Stimulated activated CD8-positive, alpha-beta memory T cell treated with anti-CD3 and anti-CD28 coated beads, Interleukin-15, amount 100 ng/mL, for 1 hour (primary cell): ENCODE results near the gene LIMS2.

Experiments
- DNase-seq: peaks from one replicate; pipeline ENCODE4 v3.0.0-alpha.2; 2020; ENCODE audit warnings: low read depth

LIMS2 gene

GRCh38 chr2:127597984-127598380 lies 77.3 kb downstream of the LIMS2 start:
- no peak for DNase-seq

DNA sequence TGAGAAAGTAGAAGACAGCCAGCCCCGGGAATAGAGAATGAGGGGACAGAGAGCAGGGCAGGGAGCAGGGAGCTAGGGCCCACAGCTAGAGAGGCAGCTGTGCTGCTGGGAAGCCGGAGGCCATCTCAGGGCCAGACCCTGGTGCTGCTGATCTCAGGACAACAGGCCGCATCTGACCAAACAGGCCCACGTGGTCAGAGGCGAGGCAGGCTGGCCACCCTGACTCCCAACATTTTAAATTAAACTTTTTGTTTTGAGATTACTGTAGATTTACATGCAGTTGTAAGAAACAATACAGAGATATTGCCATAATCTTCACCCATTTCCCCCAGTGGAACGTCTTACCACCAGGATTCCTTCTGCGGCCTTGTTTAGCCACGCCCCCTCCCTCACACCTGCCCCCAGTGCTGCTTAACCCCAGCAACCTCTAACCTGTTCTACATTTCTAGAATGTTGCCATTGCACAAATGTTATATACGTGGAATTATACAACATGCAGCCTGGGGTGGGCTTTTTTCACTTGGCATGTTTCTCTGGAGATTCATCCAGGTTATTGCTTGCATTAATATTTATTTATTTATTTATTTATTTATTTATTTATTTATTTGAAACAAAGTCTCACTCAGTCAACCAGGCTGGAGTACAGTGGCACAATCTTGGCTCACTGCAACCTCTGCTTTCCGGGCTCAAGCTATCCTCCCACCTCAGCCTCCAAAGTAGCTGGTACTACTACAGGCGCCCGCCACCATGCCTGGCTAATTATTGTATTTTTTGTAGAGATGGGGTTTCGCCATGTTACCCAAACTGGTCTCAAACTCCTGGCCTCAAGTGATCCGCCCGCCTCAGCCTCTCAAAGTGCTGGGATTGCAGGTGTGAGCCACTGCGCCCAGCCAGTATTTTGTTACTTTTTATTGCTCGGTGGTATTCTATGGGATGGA lies 78.0 kb downstream of the LIMS2 start:
- no peak for DNase-seq

- no peak for DNase-seq
These were observed 78.9 kb downstream of the LIMS2 start for GRCh38 chr2:127596311-127597045.

DNA sequence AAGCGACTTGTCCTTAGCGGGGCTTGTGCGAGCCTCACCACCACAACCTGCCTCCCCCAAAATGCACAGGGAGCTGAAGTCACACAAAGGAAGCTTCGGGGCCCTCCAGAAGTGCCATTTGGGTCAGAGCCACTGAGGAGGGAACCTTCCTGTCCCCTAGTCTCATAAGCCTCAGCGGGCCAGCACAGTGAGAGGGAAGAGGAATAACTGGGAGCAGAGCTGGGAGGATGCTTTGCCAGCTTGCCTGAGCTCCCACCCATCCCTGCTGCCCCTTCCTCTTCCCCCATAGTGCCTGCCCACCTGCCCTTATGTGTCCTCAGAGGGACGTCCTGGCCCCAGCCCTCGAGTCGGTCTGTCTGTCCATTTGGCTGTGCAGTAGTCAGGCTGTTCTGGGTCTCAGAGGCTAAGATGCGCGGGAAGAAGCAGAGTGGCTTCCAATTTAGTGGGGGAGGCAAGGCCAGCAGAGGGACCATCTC lies 81.2 kb downstream of the LIMS2 start:
- no peak for DNase-seq

- DNase-seq: no peak
These were observed 81.9 kb downstream of the LIMS2 start for GRCh38 chr2:127593228-127594115.

- DNase-seq: no peak
These were observed 82.5 kb downstream of the LIMS2 start for GRCh38 chr2:127592761-127593227.

DNA sequence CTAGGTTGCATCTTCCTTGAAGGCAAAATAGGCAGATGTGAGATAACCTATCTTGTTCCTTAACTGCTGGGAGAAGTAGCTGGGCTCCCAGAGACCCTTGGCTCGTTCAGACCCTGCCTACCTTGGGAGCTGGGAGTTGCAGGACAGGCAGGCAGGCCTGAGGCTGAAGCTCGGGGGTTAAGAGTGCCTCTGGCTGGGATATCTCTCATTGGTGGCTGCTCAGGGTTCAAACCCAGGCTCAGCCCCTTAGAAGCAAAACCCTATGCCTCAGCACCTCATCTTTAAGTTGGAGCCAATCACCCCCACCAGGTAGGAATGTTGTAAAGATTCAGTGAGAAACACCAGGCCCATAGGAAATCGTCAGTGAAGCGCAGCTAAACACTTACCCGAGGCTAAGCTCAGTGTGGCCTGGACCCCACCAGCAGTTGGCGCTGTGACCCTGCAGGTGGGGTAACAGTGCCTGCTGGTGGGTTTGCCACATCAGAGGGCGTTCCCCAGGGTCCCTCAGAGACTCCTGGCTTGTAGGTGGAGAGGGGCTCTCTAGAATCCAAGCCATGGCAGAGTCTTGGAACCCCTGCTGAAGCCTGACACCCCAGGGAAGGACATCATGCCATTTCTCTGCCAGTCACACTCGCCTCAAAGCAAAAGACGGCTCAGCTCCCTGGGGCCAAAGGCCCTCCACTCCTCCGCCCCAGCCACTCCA lies 84.0 kb downstream of the LIMS2 start:
- peak; percentile 41 for DNase-seq

DNA sequence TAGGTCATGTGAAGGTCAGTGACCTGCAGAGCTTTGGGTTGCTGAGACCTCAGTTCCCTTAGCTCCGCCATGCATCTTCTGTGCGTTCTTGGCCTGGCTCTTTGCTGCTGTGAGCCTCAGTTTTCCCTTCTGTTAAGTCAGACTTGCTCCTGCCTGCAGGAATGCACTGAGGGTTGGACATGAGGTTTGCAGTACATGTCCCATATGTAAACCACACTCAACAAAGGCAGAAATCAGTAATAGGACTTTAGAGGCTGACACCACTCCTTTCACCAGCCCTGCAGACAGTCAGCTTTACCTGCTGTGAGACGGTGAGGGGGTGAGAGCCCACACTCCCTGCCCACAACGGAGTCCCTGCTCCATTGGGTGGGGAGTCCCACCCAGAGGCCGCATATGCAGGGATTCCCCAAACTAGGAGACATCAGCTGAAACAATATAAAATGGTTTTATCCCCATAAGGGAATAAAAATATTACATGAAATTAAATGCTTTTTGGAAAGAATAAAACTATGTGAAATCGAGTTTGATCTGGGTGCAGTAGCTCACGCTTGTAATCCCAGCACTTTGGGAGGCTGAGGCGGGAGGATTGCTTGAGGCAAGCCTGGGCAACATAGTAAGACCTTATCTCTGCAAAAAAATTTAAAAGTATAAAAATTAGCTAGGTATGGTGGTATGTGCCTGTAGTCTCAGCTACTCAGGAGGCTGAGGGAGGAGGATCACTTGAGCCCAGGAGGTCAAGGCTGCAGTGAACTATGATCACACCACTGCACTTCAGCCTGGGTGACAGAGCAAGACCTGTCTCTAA lies 84.7 kb downstream of the LIMS2 start:
- DNase-seq: no peak

- no peak for DNase-seq
These were observed 85.5 kb downstream of the LIMS2 start for GRCh38 chr2:127589841-127590240.

DNA sequence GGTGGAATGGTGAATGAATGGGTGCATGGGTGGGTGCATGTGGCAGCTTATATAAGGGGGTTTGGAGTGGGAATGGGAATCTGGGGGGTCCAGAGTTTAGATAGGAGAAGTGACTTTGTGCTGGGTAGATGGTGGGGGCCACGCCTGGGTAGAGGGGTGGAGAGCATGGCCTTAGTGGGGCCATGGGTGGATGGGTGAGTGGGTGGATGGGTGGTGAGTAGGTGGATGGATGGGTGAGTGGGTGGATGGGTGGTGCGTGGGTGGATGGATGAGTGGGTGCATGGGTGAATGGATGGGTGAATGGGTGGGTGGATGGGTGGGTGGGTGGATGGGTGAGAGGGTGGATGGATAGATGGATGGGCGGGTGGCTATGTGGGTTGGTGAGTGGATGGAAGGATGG lies 86.0 kb downstream of the LIMS2 start:
- DNase-seq: no peak
